Activated naive CD4-positive, alpha-beta T cell treated with anti-CD3 and anti-CD28 coated beads for 36 hours (primary cell): Measurements from ENCODE around the gene CASTOR2. TPM values are rescaled to one million over a fixed set of nuclear protein-coding genes. Genes with fewer than 3 reads are reported as not detected.
"Not testable (repeated sequence)": the region's sequence is repeated elsewhere in the genome, so short reads cannot be mapped to it uniquely, and the experiment has no call there.

Experiments
- CTCF ChIA-PET: fragments of 350-600 bp; sonication (Branson Sonifier 250); formaldehyde crosslinking; loops from one replicate; lab custom pipeline; 2021; ENCODE audit warnings: antibody characterized with exemption; lab: Charles Lee
- DNase-seq: peaks from one replicate; pipeline ENCODE4 v3.0.0-alpha.2; 2020
- H3K27ac Mint-ChIP-seq: one replicate; pipeline ENCODE4 v1.8.0; 2021; ENCODE audit warnings: mild to moderate bottlenecking, mixed read lengths
- H3K27me3 Mint-ChIP-seq: one replicate; pipeline ENCODE4 v1.8.0; 2021; ENCODE audit warnings: low read depth, mixed read lengths
- H3K36me3 Mint-ChIP-seq: one replicate; pipeline ENCODE4 v1.8.0; 2021; ENCODE audit warnings: low read depth, mixed read lengths
- H3K4me1 Mint-ChIP-seq: one replicate; pipeline ENCODE4 v1.8.0; 2021; ENCODE audit warnings: low read depth, mixed read lengths
- H3K4me3 Mint-ChIP-seq: one replicate; pipeline ENCODE4 v1.8.0; 2021; ENCODE audit warnings: mild to moderate bottlenecking, moderate library complexity, mixed read lengths
- H3K9me3 Mint-ChIP-seq: one replicate; pipeline ENCODE4 v1.8.0; 2021; ENCODE audit warnings: mixed read lengths
- intact Hi-C: fragments of 100-400 bp; cut with micrococcal nuclease; formaldehyde crosslinking; loops from one replicate; pipeline ENCODE4 v1.15.1; 2023
- total RNA-seq, 2 experiments: library from RNA; stranded (reverse); gene quantifications; one replicate each; pipeline ENCODE4 v1.2.3, GENCODE V29; 2021

The CASTOR2 gene
- total RNA-seq, 2 experiments from 2014 or later, result 1.3 to 2.1 TPM

- peak; percentile 31 for DNase-seq
- Mint-ChIP-seq H3K27me3 (no peaks in the 10 kb centered on the region), H3K4me1 (peaks cover 13% of the 10 kb centered on the region), H3K27ac (peak overlapping the region; percentile 95), H3K36me3 (peaks cover 19% of the 10 kb centered on the region), H3K4me3 (peak overlapping the region; percentile 95), H3K9me3 (no peaks in the 10 kb centered on the region)
- CTCF ChIA-PET, result interaction anchor here (1.0 kb wide), 1 partner anchor 11 kb away, joined by 3 read pairs; no protein-coding TSS in a partner anchor
- intact Hi-C loops, result loop anchor here (5.0 to 10.0 kb wide), 3 partner anchors 569 to 804 kb away; partner anchors contain the start of genes HIP1 and RHBDD2
Measured at GRCh38 chr7:75072981-75073283, 108.4 kb downstream of the CASTOR2 start.

- intact Hi-C loops, result loop anchor here (5.0 to 10.0 kb wide), 3 partner anchors 568 to 803 kb away; partner anchors contain the start of genes HIP1 and RHBDD2
- CTCF ChIA-PET, H3K9me3 Mint-ChIP-seq, H3K27me3 Mint-ChIP-seq, DNase-seq: not testable (repeated sequence)
- peak overlapping the region; percentile 95 for H3K4me3 Mint-ChIP-seq
- peaks cover 13% of the 10 kb centered on the region for H3K36me3 Mint-ChIP-seq
- H3K27ac Mint-ChIP-seq, result peak overlapping the region; percentile 77
- peaks cover 13% of the 10 kb centered on the region for H3K4me1 Mint-ChIP-seq
Measured at GRCh38 chr7:75074262-75074641, 109.7 kb downstream of the CASTOR2 start.

Other genes with a start within 250 kb of the CASTOR2 start
- under 1 TPM; 0.50 to 0.59 TPM for gene NCF1, start 190.7 kb upstream of the CASTOR2 start, total RNA-seq
- 1 to 10 TPM; 2.0 to 2.1 TPM for gene GTF2IRD2, start 113.1 kb upstream of the CASTOR2 start, total RNA-seq
- gene RCC1L, start 109.1 kb downstream of the CASTOR2 start, total RNA-seq, result 10 to 100 TPM; 38.7 TPM
- gene GTF2IRD2B, start 127.9 kb downstream of the CASTOR2 start, total RNA-seq, result 1 to 10 TPM; 3.8 to 4.4 TPM